Suprapubic skin (tissue), 3 donors: ENCODE results near the gene CD27.
"Not testable (repeated sequence)": the region's sequence is repeated elsewhere in the genome, so short reads cannot be mapped to it uniquely, and the experiment has no call there.

Source experiments
- CTCF ChIP-seq, 2 donors: fragments of 200-600 bp in 1 of 2; fragments of 450-650 bp in 1 of 2; sonication (generic) in 1 of 2; IDR thresholded peaks; one replicate each; pipeline ENCODE4 v1.5.1; 2016 to 2019; ENCODE audit warnings: antibody characterized with exemption in 2 of 2, mild to moderate bottlenecking in 1 of 2, moderate library complexity in 1 of 2
- POLR2A ChIP-seq, 2 donors: fragments of 450-650 bp; IDR thresholded peaks; one replicate each; pipeline ENCODE4 v1.6.1; 2017; ENCODE audit warnings: antibody characterized with exemption in 2 of 2, mild to moderate bottlenecking in 2 of 2, moderate library complexity in 2 of 2

GRCh38 chr12:6490673-6491072 is 45.9 kb downstream of the CD27 start:
- not testable (repeated sequence) for TF ChIP-seq CTCF, POLR2A (IDR thresholded peaks at IDR 0.05)
